Kidney capillary endothelial cell (primary cell): ENCODE data around the gene UHMK1.

ENCODE experiments used
- DNase-seq: peaks from one replicate; pipeline ENCODE4 v3.0.0-alpha.2; 2018; ENCODE audit warnings: low spot score

The UHMK1 gene

GRCh38 chr1:162530307-162530987 lies 32.8 kb downstream of the UHMK1 start:
- DNase-seq: no peak

- DNase-seq: no peak
Measured at GRCh38 chr1:162530988-162531319, 33.3 kb downstream of the UHMK1 start.

GRCh38 chr1:162535501-162535900 lies 37.9 kb downstream of the UHMK1 start:
- DNase-seq: no peak

GRCh38 chr1:162536511-162536910 lies 38.9 kb downstream of the UHMK1 start:
- no peak for DNase-seq

GRCh38 chr1:162537216-162537615 lies 39.6 kb downstream of the UHMK1 start:
- DNase-seq: no peak

- DNase-seq: peak; percentile 97
Measured at GRCh38 chr1:162538815-162539431, 41.3 kb downstream of the UHMK1 start.

GRCh38 chr1:162541619-162542141 lies 44.1 kb downstream of the UHMK1 start:
- DNase-seq: peak; percentile 94

- no peak for DNase-seq
Measured at GRCh38 chr1:162543228-162543627, 45.6 kb downstream of the UHMK1 start.

- DNase-seq: no peak
Measured at GRCh38 chr1:162548170-162548569, 50.6 kb downstream of the UHMK1 start.

GRCh38 chr1:162549001-162549400 lies 51.4 kb downstream of the UHMK1 start:
- no peak for DNase-seq

GRCh38 chr1:162550925-162551324 lies 53.3 kb downstream of the UHMK1 start:
- DNase-seq: no peak

GRCh38 chr1:162551969-162552683 lies 54.5 kb downstream of the UHMK1 start:
- DNase-seq: no peak

GRCh38 chr1:162552684-162553252 lies 55.1 kb downstream of the UHMK1 start:
- DNase-seq: no peak

GRCh38 chr1:162554258-162554657 lies 56.6 kb downstream of the UHMK1 start:
- no peak for DNase-seq

- no peak for DNase-seq
Measured at GRCh38 chr1:162557536-162557935, 59.9 kb downstream of the UHMK1 start.

GRCh38 chr1:162560303-162561036 lies 62.9 kb downstream of the UHMK1 start:
- no peak for DNase-seq

GRCh38 chr1:162561037-162561615 lies 63.5 kb downstream of the UHMK1 start:
- DNase-seq: peak; percentile 94

GRCh38 chr1:162561616-162562469 lies 64.2 kb downstream of the UHMK1 start, which contains the start of gene UAP1:
TSS of gene UAP1 (plus strand) at chr1:162561722. CDS start at chr1:162566069, 4,347 bp downstream.
- DNase-seq: no peak

GRCh38 chr1:162562470-162562828 lies 64.8 kb downstream of the UHMK1 start:
- DNase-seq: peak; percentile 21

- no peak for DNase-seq
Measured at GRCh38 chr1:162564762-162565218, 67.2 kb downstream of the UHMK1 start.

- DNase-seq: no peak
Measured at GRCh38 chr1:162565460-162565859, 67.8 kb downstream of the UHMK1 start.
